Measurements from ENCODE around the gene USHBP1.

The USHBP1 gene

DNA sequence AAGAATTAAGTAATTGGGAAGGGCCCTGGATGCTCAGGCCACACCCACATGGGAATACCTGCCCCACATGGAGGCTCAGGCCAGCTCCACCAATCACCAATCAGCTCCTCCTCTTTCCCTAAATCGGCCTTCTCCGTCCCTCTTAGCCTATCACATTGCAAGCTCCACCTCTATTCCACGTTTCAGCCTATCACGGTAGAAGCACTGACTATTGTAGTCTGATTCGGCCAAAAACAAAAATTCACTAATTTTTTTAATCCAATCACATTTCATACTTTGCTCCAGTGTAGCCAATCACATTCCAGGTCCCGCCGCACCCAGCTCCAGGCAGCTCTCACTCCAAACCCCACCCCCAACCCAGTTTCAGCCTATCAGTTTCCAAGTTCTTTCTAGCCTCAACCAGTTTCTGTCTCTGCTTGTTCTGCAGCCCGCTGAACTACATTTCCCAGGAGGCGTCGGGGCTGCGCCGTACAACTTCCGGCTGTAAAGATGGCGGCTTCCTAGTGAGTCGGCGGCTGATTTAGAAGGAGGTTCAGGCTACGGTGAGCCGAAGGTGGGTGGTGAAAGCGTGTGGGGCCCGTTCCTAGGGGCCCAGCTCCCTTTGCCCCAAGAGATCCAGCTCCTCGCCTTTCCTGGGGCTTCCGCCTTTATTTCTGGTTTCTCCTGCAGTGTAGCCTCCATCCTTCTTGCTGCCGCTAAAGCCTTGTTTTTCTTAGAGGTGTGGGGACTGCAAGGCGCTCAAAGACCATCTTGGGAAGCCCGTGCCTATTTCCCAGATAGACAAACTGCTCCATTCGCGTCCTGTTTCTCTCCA lies 2.6 kb upstream of the USHBP1 start, which contains the start of gene BABAM1:
BABAM1 (plus strand) TSS at position 469 of the 814 bp plus-strand sequence. CDS start 1,364 bp downstream, outside the sequence.
- Histone ChIP-seq H3K27ac (peak within 1 kb of the TSS in 19 of 21 experiments; percentile 37 to 87 (median 80)), H3K4me3 (peak within 1 kb of the TSS; percentile 58 to 93 (median 80))

DNA sequence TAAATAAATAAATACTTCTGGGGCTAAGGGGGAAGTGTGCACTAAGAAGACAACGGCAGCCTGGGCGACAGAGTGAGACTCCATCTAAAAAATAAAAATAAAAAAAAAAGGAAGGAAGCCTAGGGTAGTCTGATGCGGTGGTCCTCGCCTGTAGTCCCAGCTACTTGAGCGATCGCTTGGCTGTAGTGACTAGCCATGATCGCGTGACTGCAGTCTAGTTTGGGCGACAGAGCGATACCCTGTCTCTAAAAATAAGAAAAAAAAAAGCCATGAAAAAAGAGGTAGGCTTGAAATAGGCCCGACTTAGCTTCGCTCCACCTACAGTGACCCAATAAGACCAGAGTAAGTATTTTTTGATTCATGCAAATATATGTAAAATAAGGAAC lies 2.0 kb upstream of the USHBP1 start:
- Histone ChIP-seq H3K27ac (peak overlapping the region in 5 of 21 experiments; percentile 25 to 82 (median 29)), H3K4me3 (no peak overlapping the region)

DNA sequence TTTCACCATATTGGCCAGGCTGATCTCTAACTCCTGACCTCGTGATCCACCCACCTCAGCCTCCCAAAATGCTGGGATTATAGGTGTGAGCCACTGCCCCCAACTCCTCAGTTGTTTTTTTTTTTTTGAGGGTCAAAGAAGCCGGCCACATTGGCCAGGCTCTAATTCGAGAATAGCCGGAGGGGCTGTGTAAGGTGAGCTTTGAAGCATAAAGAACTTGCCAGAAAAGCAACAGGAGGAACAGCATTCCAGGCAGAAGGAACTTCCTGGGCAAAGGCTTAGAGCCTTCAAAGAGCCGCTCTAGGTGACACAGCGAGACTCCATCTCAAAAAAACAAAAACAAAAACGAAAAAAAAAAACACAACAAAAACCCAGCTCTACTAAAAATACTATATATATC lies 1.5 kb upstream of the USHBP1 start:
- no peak overlapping the region for H3K4me3 ChIP-seq
- peak overlapping the region in 2 of 21 experiments; percentile 25 to 29 for H3K27ac ChIP-seq

DNA sequence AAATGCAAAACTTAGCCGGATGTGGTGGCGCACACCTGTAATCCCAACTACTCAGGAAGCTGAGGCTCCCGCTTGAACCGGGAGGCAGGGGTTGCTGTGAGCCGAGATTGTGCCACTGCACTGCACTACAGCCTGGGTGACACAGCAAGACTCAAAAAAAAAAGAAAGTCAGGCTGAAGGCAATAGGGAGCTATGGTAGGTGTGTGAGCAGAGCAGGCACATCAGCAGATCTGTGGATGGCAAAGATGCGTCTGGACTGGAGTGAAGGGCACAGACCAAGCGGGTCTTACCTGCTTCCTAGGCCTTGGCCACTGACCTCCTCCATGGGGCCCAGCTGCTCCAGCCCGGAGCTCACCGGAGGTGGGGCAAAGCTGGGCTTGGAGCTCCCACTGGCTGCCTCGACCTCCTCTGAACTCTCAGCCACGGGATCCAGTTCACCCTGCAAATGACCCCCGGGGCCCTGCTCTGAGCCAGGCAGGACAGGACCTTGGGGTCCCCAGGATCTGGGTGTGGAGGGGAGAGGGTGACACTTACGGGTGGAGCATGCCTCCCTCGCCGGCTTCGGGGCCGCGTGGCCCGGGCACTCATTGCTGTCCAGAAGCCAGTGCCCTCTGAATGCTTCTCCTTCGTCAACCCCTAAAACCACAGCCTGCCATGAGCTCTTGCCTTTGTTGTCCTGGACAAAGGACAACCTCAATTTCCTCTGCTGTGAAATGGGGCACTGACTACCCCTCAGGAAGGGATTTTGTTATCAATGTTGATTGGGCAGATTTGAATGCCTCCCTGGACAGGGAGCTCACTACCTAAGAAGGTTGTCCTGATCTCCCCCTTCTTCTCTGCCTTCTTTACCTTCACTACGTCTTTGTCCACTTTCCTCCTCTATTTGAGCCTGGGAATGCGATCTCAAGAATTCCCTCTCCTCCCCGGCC lies 569 bp downstream of the USHBP1 start:
- Histone ChIP-seq H3K27ac (peak overlapping the region in 8 of 21 experiments; percentile 4 to 66 (median 20)), H3K4me3 (peak overlapping the region in 1 of 7 experiments; percentile 15)

DNA sequence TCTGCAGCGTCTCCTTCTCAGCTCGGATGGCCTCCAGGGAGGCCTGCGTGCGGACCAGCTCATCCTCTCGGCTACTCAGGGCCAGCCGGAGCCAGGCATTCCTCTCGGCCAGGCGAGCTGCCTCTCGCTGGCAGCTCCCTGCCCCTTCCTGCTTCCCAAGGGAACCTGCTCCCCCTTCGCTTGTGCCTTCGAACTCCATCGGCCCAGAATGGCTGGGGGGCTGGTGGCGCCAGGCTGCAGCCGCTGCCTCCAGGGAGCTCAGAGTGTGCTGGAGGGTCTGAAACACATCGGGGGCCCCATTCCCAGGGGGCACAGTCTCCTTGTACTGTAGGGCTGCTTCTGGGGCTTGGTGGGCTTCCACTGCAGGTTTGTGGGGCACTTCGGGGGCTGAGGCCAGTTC lies 2.0 kb downstream of the USHBP1 start:
- Histone ChIP-seq H3K27ac (no peak overlapping the region), H3K4me3 (no peak overlapping the region)

DNA sequence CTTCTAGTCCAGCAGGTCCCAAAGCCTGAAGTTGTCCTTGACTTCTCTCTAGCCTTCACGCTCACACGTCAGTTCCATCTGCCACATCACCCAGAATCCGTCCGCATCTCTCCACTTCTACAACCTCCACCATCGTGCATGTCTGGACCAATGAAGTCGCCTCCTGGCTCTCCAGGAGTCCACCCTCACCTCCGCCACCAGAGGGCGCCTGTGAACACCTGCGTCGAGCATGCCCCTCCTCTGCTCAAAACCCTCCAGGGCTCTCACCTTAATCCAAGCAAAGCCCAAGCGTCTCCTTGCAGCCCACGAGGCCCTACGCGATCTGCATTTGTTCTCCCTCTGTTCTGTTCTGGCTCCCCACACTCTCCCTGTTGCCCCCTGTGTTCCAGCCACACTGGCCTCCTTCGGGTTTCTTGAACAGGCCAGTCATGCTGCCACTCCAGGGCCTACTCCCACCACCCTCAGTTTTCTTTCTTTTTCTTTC lies 3.7 kb downstream of the USHBP1 start:
- H3K27ac ChIP-seq = no peak overlapping the region
- H3K4me3 ChIP-seq = no peak overlapping the region

DNA sequence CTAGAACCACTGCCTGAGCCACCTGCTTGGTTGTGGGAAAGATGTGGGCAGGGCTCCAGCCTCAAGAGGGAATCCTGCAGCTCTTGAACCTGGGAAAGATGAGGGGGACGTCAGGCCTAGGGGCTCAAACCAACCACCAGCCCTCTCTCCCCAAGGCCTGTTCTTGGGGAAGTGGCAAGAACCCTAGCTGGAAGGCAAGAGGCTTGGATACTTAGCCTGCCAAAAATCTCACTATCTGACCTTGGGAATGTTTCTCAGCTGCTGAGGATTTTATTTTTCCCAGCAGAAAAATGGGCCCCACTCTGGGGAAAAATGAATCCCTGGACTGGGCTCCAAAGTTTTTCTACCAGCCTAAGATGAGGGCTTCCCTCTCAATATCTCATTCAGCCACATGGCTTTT lies 4.6 kb downstream of the USHBP1 start:
- Histone ChIP-seq H3K27ac (no peak overlapping the region), H3K4me3 (no peak overlapping the region)

DNA sequence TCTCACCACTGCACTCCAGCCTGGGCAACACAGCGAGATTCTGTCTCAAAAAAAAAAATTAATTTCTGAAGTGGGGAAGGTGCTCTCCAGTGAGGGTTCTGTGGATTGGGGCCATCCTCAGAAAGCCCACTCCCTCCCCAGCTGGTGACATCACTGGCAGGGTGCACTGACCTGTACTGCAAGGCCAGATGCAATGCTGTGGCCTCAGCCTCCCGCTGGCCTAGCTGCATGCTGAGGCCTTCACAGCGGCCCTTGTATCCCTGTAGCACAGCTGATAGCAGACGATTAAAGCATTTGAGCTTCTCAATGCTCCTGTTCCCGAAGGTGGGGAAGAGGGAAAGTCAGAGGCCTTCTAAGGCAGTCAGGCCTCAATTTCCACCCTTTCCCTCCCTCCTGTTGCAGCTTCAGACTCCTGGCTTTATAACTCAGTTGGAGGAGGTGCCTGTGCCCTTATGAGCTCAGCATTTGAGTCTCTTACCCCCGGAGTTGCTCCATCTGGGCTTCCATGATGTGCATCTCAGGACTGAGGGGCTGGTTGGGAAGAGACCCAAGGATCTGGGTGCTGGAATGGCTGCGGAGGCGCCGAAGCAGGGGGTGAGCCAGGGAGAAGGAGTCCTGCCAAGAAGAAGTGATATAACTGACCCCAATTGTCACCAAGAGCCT lies 5.3 kb downstream of the USHBP1 start:
- no peak overlapping the region for H3K4me3 ChIP-seq
- no peak overlapping the region for H3K27ac ChIP-seq

DNA sequence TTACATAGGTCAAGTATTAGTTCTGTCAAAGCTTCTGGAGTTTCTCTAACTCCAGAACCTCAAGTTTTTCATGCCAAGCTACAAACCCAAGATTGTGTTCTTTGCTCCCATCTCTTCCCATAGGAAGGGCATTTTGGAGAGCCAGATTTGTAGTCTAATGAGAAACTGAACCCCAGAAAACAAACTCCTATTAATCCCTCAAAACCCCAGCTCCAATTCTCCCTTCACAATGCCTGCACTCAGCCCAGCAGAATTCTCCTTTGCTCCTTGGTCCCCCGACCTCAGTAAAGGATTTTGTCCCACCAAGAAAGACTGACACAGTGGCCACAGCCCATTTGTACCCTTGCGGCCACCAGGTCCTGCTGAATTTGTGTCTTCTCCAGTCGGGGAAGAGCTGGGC lies 8.4 kb downstream of the USHBP1 start:
- Histone ChIP-seq H3K4me3 (no peak overlapping the region), H3K27ac (no peak overlapping the region)

DNA sequence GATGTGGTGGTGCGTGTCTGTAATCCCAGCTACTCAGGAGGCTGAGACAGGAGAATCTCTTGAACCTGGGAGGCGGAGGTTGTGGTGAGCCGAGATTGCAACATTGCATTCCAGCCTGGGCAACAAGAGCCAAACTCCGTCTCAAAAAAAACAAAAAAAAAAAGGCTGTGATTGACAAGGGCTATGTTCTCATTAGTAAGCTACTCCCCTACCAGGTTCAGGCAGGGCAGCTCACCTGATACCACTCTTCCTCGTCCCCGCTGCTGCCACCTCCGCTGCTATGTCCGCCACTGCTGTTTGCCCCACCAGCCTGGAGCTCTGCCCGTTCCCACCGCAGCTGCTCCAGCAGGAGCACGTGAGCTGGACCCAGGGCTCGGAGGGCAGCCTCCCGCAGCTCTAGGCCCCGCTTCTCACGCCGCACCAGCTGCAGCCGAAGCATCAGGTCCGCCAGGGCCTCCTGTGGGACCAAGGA lies 9.4 kb downstream of the USHBP1 start:
- no peak overlapping the region for H3K4me3 ChIP-seq
- H3K27ac ChIP-seq = no peak overlapping the region

DNA sequence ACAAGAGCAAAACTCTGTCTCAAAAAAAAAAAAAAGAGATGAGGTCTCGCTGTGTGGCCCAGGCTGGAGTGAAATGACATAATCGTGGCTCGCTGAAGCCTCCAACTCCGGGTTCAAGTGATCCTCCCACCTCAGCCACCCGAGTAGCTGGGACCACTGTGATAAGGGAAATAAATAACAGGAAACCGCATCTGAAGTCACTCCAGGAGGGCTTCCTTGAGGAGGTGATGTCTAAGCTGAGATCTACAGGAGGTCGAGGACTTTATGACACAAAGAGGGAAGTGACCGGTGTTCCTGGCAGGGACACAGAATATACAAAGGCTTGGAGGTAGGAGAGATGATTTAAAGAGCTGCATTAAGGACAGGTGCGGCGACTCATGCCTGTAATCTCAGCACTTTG lies 9.9 kb downstream of the USHBP1 start:
- Histone ChIP-seq H3K4me3 (no peak overlapping the region), H3K27ac (no peak overlapping the region)

DNA sequence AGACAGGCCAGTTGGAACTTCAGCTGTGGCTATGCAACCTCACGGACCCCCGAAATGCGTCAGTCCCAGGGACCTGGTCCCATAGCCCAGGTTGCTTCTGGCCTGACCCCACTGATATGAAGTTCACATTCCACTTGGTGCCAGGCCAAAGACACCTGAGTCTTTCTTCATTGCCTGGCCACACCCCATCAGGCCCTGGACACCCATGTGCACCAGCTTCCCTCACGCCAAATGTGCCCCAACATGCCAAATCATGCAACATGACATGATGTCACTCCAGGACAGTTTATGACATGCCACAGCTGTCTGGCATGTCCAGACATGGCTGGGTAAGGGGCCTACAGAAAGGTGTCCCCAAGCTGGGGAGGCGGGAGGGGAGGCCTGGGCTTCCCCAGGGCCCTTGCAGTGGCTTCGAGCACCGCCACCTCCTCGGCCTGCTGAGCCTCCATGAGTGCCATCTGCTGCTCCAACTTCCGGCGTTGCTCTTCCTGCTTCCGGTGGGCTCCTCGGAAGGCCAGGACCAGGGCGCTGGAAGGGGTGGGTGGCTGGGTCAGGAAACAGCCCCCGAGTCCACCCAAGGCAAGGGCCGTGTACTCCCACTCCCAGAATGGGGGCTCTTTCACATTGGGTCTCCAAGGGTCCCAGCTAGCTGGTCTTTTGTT lies 14.5 kb downstream of the USHBP1 start:
- Histone ChIP-seq H3K4me3 (no peak overlapping the region), H3K27ac (no peak overlapping the region)

DNA sequence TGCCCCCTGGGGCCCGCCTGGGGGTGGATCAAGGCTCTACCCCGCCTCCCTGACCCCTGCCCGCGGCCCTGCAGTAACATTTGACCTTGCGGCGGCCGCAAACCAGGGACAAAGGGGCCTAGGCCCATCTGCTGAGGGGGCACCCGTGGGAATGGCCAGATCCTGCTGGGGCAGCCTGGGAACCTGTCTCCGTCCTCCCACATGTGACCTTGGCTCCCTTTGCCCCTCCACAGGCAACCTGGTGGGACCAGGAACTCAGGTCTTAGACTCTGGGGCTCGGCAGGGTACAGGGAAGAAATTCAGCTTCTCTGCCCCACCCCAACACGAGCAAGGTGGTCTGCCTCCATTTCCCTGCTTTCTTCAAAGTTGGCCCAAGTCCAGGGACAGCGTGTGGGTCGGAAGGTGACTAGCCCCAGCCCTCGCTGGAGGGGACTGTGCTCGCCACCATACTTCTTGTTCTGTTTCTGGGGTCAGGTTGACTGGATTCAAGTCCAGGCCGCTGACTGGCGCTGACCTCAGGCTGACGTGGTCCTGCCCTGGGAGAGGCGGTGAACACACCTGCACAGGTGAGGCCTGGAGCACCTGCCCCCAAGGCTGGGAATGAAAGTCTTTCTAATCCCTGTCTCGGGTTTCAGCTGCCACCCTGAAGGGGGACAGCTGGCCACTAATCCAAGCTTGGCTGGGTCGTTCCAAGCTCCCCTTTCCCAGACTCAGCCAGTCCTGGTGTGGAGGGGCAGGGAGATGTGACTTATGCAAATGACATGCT lies 16.4 kb downstream of the USHBP1 start:
- H3K27ac ChIP-seq = peak overlapping the region in 4 of 21 experiments; percentile 11 to 90 (median 58)
- H3K4me3 ChIP-seq = no peak overlapping the region

DNA sequence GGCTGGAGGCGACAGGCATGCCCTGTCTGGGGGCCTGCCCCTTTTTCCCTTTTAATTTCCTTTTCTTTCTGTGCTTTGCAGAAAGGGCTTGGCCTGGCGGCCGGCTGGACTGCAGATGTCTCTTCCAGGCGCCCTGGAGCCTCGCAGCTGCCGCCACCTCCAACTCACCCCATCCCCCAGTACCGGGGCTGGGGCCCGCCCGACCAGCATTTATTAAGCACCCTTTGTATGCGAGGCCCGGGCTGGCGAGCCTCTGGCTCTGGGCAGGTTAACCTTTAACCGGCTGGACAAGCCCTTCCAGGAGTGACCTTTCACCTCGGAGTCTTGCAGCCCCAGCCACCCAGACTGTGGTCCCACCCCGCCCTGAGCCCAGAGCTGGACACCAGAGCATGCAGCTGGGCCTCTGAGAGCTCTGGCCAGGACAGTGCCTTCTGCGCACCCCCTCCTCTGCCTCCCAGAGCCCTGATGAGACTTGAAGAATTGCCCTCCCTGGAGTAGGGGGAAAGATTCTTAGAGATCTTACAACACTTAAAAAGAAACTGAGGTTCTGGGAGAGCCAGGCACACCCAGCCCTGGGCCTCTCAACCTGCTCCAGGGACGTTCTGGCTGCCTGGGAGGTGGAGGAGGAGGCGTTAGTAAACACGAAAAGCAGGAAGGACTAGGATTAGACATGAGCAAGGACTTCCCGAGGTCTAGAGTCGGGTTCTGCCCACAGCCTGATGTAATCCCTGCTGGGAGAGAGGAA lies 17.7 kb downstream of the USHBP1 start:
- Histone ChIP-seq H3K4me3 (peak overlapping the region; percentile 28 to 83 (median 60)), H3K27ac (peak overlapping the region; percentile 13 to 91 (median 84))

DNA sequence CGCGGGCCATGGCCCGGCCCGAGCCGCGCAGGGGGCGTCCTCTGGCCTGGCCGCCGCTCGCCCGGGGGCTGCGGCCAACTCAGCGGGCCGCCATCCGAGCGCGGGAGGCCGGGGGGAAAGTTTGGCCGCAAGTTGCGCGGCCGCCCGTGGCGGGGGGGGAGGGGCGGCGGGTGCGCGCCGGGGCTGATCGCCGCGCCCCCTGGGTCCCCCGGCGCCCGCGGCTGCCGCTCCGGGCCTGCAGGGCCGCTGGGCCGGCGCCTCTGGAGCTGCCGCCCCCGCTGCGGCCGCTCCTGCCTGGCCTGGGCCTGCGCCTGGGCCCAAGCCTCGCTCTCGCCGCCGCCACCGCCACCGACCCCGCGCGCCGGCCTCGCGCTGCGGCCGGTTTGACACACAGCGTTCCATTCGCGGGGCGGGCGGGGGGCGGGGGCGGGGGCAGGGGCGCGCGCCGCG lies 19.0 kb downstream of the USHBP1 start, which contains the start of gene NR2F6:
NR2F6 (minus strand) TSS at position 385 of the 450 bp plus-strand sequence. CDS start 699 bp downstream, outside the sequence.
- peak within 1 kb of the TSS; percentile 54 to 83 (median 63) for H3K4me3 ChIP-seq
- peak within 1 kb of the TSS; percentile 13 to 91 (median 84) for H3K27ac ChIP-seq

DNA sequence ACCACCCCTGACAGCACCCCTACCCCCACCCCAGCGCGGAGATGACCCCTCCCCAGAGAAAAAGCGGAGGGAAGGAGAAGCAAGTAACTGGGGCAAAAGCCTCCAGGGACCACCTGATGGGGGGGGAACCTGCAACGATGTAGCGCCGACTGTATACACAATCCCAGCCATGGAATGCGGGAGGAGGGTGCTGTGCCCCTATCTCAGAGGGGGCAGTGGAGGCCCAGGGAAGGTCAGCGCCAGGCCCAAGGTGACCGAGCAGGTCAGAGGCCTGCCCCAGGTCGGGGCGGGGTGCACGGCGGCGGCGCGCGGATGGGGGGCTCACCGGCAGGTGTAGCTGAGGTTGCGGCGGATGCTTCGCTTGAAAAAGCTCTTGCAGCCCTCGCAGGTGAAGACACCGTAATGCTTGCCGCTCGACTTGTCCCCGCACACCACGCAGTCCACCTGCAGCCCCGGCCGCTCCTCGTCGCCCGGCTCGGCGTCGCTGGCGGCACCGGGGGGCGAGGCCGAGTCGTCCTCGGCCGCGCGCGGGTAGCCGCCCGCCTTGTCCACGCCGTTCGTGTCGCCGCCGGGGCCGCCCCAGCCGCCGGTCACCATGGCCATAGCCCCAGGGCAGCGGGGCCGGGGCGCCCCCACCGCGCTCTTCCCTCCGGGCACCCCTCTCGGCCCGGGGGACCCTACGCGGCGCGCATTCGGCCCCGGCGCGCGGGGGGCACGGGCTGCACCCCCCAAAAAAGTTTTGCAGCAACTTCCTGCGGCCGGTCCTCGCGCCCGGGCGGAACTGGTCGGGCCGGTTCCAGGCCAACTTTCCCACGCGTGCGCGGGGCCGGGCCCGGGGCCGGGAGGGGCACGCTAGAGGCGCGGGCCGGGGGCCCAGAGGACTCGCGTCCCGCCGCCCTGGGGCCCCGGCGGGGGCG lies 19.7 kb downstream of the USHBP1 start:
- Histone ChIP-seq H3K4me3 (peak overlapping the region; percentile 45 to 83 (median 63)), H3K27ac (peak overlapping the region; percentile 26 to 88 (median 75))

Measured in skin epidermis (tissue), 12 donors.